ENCODE results near the gene GNG12. TPM values are rescaled to one million over a fixed set of nuclear protein-coding genes. Genes with fewer than 3 reads are reported as not detected.
A peak's percentile ranks its signal among the peaks of the same experiment; 100 is the strongest.

The GNG12 gene
- polyA plus RNA-seq, 1 experiment: 185 TPM

DNA sequence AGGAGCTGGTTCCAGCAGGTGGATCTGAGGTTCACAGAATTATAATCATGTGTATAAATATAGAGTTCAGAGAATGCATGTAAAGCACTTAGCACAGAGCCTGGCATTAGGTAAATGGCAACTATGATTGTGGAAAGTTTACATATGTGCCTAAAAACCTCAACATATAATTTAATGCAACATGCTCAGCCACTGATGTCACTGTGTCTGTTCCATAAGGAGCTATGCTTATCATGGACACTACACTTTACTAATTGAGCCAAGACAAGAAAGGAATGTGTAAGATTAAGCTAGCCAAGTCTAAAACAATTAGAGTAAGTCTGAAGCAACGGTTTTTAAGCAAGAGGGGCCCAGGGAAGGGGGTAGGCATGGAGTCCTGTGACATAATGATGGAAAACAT, 61.5 kb downstream of the GNG12 start:
- Histone ChIP-seq H3K9me3 (ENCODE audit: control insufficient read depth, insufficient read depth, low read length) (no peaks in the 10 kb centered on the region), H3K4me3 (ENCODE audit: low read depth, low read length) (no peak overlapping the region), H3K27ac (ENCODE audit: low read depth, low read length) (no peak overlapping the region), H3K27me3 (ENCODE audit: control insufficient read depth, insufficient read depth, low read length) (no peaks in the 10 kb centered on the region)
- ChIA-PET POLR2A (interaction anchor here (1.4 kb wide), 1 partner anchor 22 kb away, joined by 3 read pairs; no protein-coding TSS in a partner anchor), CTCF (interaction anchor here (0.8 to 8.4 kb wide), 9 partner anchors 9 to 237 kb away, joined by 3 to 110 read pairs (median 4); no protein-coding TSS in a partner anchor)
- no peak for DNase-seq (ENCODE audit: low read depth, low spot score)
- TF ChIP-seq, protein P1, sequence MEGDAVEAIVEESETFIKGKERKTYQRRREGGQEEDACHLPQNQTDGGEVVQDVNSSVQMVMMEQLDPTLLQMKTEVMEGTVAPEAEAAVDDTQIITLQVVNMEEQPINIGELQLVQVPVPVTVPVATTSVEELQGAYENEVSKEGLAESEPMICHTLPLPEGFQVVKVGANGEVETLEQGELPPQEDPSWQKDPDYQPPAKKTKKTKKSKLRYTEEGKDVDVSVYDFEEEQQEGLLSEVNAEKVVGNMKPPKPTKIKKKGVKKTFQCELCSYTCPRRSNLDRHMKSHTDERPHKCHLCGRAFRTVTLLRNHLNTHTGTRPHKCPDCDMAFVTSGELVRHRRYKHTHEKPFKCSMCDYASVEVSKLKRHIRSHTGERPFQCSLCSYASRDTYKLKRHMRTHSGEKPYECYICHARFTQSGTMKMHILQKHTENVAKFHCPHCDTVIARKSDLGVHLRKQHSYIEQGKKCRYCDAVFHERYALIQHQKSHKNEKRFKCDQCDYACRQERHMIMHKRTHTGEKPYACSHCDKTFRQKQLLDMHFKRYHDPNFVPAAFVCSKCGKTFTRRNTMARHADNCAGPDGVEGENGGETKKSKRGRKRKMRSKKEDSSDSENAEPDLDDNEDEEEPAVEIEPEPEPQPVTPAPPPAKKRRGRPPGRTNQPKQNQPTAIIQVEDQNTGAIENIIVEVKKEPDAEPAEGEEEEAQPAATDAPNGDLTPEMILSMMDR (IDR thresholded peaks at IDR 0.05; ENCODE audit: low read depth, low read length): no peak

- DNase-seq (ENCODE audit: low read depth, low spot score): no peak
- Histone ChIP-seq H3K9me3 (ENCODE audit: control insufficient read depth, insufficient read depth, low read length) (no peaks in the 10 kb centered on the region), H3K4me3 (ENCODE audit: low read depth, low read length) (no peak overlapping the region), H3K27ac (ENCODE audit: low read depth, low read length) (peak overlapping the region; percentile 33), H3K27me3 (ENCODE audit: control insufficient read depth, insufficient read depth, low read length) (no peaks in the 10 kb centered on the region)
- ChIA-PET POLR2A (interaction anchor here (1.4 kb wide), 1 partner anchor 23 kb away, joined by 3 read pairs; no protein-coding TSS in a partner anchor), CTCF (interaction anchor here (0.7 to 8.4 kb wide), 11 partner anchors 9 to 237 kb away, joined by 3 to 110 read pairs (median 4); no protein-coding TSS in a partner anchor)
- TF ChIP-seq, protein P1 (IDR thresholded peaks at IDR 0.05; ENCODE audit: low read depth, low read length): peak; percentile 44; the same call in 1 of the 2 replicates
Observed at GRCh38 chr1:67771152-67771551, 62.1 kb downstream of the GNG12 start.

- TF ChIP-seq, protein P1 (IDR thresholded peaks at IDR 0.05; ENCODE audit: low read depth, low read length): no peak
- no peaks in the 10 kb centered on the region for H3K9me3 ChIP-seq (ENCODE audit: control insufficient read depth, insufficient read depth, low read length)
- H3K4me3 ChIP-seq (ENCODE audit: low read depth, low read length): no peak overlapping the region
- no peaks in the 10 kb centered on the region for H3K27me3 ChIP-seq (ENCODE audit: control insufficient read depth, insufficient read depth, low read length)
- POLR2A ChIA-PET: no interaction called here
- H3K27ac ChIP-seq (ENCODE audit: low read depth, low read length): no peak overlapping the region
- no peak for DNase-seq (ENCODE audit: low read depth, low spot score)
- CTCF ChIA-PET: interaction anchor here (0.5 to 8.4 kb wide), 5 partner anchors 9 to 347 kb away, joined by 3 to 110 read pairs (median 4); no protein-coding TSS in a partner anchor
Observed at GRCh38 chr1:67769633-67770256, 63.5 kb downstream of the GNG12 start.

DNA sequence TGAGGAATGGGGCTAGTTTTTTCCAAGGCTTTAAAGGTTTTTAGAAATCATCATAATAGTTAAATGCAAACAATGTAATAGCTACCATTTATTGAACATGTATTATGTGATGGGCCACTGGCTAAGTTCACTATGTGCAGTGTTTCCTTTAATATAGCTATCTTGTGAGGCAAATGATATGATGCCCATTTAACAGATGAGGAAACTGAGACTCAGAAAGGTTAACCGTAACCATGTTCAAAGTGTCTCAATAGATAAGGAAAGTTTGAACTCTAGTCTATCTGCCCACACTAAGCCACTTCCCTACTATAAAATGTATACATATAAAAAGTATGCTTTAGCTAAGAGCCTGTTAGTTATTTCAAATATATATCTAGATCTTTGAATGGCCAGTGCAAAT, 64.8 kb downstream of the GNG12 start:
- Histone ChIP-seq H3K27me3 (ENCODE audit: control insufficient read depth, insufficient read depth, low read length) (no peaks in the 10 kb centered on the region), H3K4me3 (ENCODE audit: low read depth, low read length) (no peak overlapping the region), H3K9me3 (ENCODE audit: control insufficient read depth, insufficient read depth, low read length) (no peaks in the 10 kb centered on the region), H3K27ac (ENCODE audit: low read depth, low read length) (no peak overlapping the region)
- CTCF ChIA-PET: interaction anchor here (2.4 to 8.4 kb wide), 5 partner anchors 8 to 349 kb away, joined by 19 to 110 read pairs (median 35); partner anchors contain the start of gene GNG12
- POLR2A ChIA-PET: no interaction called here
- DNase-seq (ENCODE audit: low read depth, low spot score): no peak
- TF ChIP-seq, protein P1 (IDR thresholded peaks at IDR 0.05; ENCODE audit: low read depth, low read length): no peak

DNA sequence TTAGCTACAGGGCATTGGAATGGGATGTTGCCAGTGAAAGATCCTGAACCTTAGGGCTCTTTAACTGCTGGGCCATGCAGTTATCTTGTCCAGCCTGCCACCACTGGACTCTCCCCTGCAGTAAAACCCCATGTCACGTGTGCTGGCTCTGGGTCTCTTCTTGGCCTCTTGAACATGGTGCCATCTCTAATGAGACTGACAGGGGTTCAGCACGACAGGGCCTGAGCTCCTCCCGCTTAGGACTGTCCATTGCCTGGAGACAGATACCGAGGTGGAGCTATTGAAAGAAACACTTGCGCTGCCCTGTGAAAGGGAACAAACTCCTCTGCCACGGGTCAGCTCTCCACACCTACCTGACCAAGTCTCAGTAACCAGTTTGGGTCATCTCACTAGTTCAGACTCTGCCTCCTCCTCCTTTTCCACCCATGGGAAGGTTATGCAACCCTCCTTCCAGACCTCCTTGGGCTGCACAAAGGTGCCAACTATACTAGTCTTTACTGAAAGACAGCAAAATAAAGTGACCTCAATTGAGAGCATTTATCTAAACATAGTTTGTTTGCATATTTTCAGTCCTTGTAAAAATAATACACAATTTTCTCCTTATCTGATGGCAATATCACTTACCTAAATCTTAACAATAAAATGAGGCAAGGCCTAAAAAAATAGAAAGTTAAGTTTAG, 66.0 kb downstream of the GNG12 start:
- peak overlapping the region; percentile 87 for H3K27ac ChIP-seq (ENCODE audit: low read depth, low read length)
- TF ChIP-seq, protein P1 (IDR thresholded peaks at IDR 0.05; ENCODE audit: low read depth, low read length): no peak
- no peak overlapping the region for H3K4me3 ChIP-seq (ENCODE audit: low read depth, low read length)
- CTCF ChIA-PET: interaction anchor here (0.6 to 8.4 kb wide), 29 partner anchors 10 to 350 kb away, joined by 3 to 110 read pairs (median 9); partner anchors contain the start of genes GADD45A and GNG12
- H3K27me3 ChIP-seq (ENCODE audit: control insufficient read depth, insufficient read depth, low read length): no peaks in the 10 kb centered on the region
- no peak for DNase-seq (ENCODE audit: low read depth, low spot score)
- no peaks in the 10 kb centered on the region for H3K9me3 ChIP-seq (ENCODE audit: control insufficient read depth, insufficient read depth, low read length)
- POLR2A ChIA-PET: no interaction called here

Measured in AG04450 (cell line).